HepG2 (cell line): ENCODE results near the gene SLC16A1. TPM values are rescaled to one million over a fixed set of nuclear protein-coding genes. Genes with fewer than 3 reads are reported as not detected.

ENCODE experiments used
- BCL6 ChIP-seq: IDR thresholded peaks from 2 replicates; pipeline ENCODE4 v1.6.1; 2016; ENCODE audit warnings: missing genetic modification reagents, missing compliant biosample characterization
- CEBPG ChIP-seq: IDR thresholded peaks from 2 replicates; pipeline ENCODE4 v1.6.1; 2016
- EP300 ChIP-seq, 3 experiments: sonication (generic) in 1 of 3; formaldehyde crosslinking in 1 of 3; IDR thresholded peaks; 2 replicates each; pipeline versions ENCODE4 v1.5.1 to v1.6.1; 2011 to 2020; ENCODE audit warnings: low read depth in 2 of 3, low read length in 2 of 3, borderline replicate concordance in 1 of 3, improper control_type of control experiment in 1 of 3, mild to moderate bottlenecking in 1 of 3, missing genetic modification reagents in 1 of 3, moderate library complexity in 1 of 3
- HES4 ChIP-seq: sonication (generic); formaldehyde crosslinking; IDR thresholded peaks from 2 replicates; pipeline ENCODE4 v1.9.0; 2021; ENCODE audit warnings: mild to moderate bottlenecking, missing genetic modification reagents, borderline replicate concordance
- HIVEP1 ChIP-seq: sonication (generic); formaldehyde crosslinking; IDR thresholded peaks from 2 replicates; pipeline ENCODE4 v1.4.0; 2020; ENCODE audit warnings: mild to moderate bottlenecking, missing genetic modification reagents
- HOXA9 ChIP-seq: sonication (generic); formaldehyde crosslinking; IDR thresholded peaks from 2 replicates; pipeline ENCODE4 v1.8.1; 2022; ENCODE audit warnings: missing genetic modification reagents, mild to moderate bottlenecking, moderate library complexity, borderline replicate concordance
- MAFK ChIP-seq, 2 experiments: IDR thresholded peaks in 1 of 2; conservative IDR thresholded peaks in 1 of 2; 2 replicates each; pipeline ENCODE4 v1.6.1; 2011; ENCODE audit warnings: improper control_type of control experiment in 2 of 2, low read length in 2 of 2
- MIXL1 ChIP-seq: IDR thresholded peaks from 2 replicates; pipeline ENCODE4 v1.6.1; 2016
- MTA1 ChIP-seq: sonication (generic); formaldehyde crosslinking; IDR thresholded peaks from 2 replicates; pipeline ENCODE4 v1.4.0; 2020; ENCODE audit warnings: missing genetic modification reagents, mild to moderate bottlenecking, borderline replicate concordance
- NR2F6 ChIP-seq, 2 experiments: IDR thresholded peaks; 2 replicates each; pipeline ENCODE4 v1.6.1; 2016; ENCODE audit warnings: antibody characterized with exemption in 1 of 2, mild to moderate bottlenecking in 1 of 2
- PITX1 ChIP-seq: sonication (generic); formaldehyde crosslinking; IDR thresholded peaks from 2 replicates; pipeline ENCODE4 v1.5.1; 2020; ENCODE audit warnings: mild to moderate bottlenecking, missing genetic modification reagents
- RBAK ChIP-seq: sonication (generic); formaldehyde crosslinking; IDR thresholded peaks from 2 replicates; pipeline ENCODE4 v1.5.1; 2020; ENCODE audit warnings: mild to moderate bottlenecking, missing genetic modification reagents
- RFX3 ChIP-seq: IDR thresholded peaks from 2 replicates; pipeline ENCODE4 v1.6.1; 2016; ENCODE audit warnings: missing biosample characterization, missing genetic modification reagents
- SIX1 ChIP-seq: sonication (generic); formaldehyde crosslinking; IDR thresholded peaks from 2 replicates; pipeline ENCODE4 v1.4.0; 2020; ENCODE audit warnings: missing genetic modification reagents, borderline replicate concordance
- SRSF4 ChIP-seq: fragments of 200-400 bp; formaldehyde crosslinking; IDR thresholded peaks from one replicate; pipeline ENCODE4 v1.6.1; 2018; ENCODE audit warnings: mild to moderate bottlenecking, low read depth, low read length, moderate library complexity; ENCODE audit not compliant: poor library complexity, severe bottlenecking
- STAG1 ChIP-seq: sonication (generic); formaldehyde crosslinking; IDR thresholded peaks from 2 replicates; pipeline ENCODE4 v1.4.0; 2020; ENCODE audit warnings: missing genetic modification reagents
- ZNF282 ChIP-seq: fragments of 450-650 bp; IDR thresholded peaks from 2 replicates; pipeline ENCODE4 v1.6.1; 2018; ENCODE audit not compliant: partially characterized antibody
- ZNF333 ChIP-seq: sonication (generic); formaldehyde crosslinking; IDR thresholded peaks from 2 replicates; pipeline ENCODE4 v1.4.0; 2020; ENCODE audit warnings: mild to moderate bottlenecking, missing genetic modification reagents, borderline replicate concordance
- ZNF407 ChIP-seq: sonication (generic); formaldehyde crosslinking; IDR thresholded peaks from one replicate; pipeline ENCODE4 v1.5.1; 2020; ENCODE audit warnings: mild to moderate bottlenecking, missing genetic modification reagents; ENCODE audit errors: not compliant biosample characterization
- ZNF558 ChIP-seq: sonication (generic); formaldehyde crosslinking; IDR thresholded peaks from 2 replicates; pipeline ENCODE4 v1.9.0; 2022; ENCODE audit warnings: mild to moderate bottlenecking, missing genetic modification reagents, borderline replicate concordance
- ZNF563 ChIP-seq: sonication (generic); formaldehyde crosslinking; IDR thresholded peaks from 2 replicates; pipeline ENCODE4 v1.8.0; 2022; ENCODE audit warnings: mild to moderate bottlenecking, moderate library complexity, missing genetic modification reagents
- ZSCAN31 ChIP-seq: sonication (generic); formaldehyde crosslinking; IDR thresholded peaks from 2 replicates; pipeline ENCODE4 v1.5.0; 2020; ENCODE audit warnings: low read depth, mild to moderate bottlenecking, missing genetic modification reagents
- polyA plus RNA-seq, 8 experiments: library from polyadenylated mRNA; depleted of rRNA in 3 of 8; stranded (reverse) in 7 of 8; unstranded in 1 of 8; fragments of >200 nt; fragmentation: Illumina TruSeq in 4 of 8; extraction: Trizol in 4 of 8; gene quantifications; 2 replicates each; pipeline versions ENCODE4 v1.2.1 to v1.2.3, GENCODE V29; 2011 to 2016; ENCODE audit warnings: low read depth in 4 of 8, missing spikeins in 1 of 8, mixed read lengths in 1 of 8; ENCODE audit not compliant: insufficient read depth in 1 of 8
- total RNA-seq, 5 experiments: library from RNA; depleted of rRNA; stranded (reverse); fragments of >200 nt; fragmentation: Illumina TruSeq; extraction: Trizol; gene quantifications; 2 replicates each; pipeline ENCODE4 v1.2.3, GENCODE V29; 2016; ENCODE audit warnings: low read depth in 1 of 5

SLC16A1 gene
- total and polyA plus RNA-seq, 2 of the 13 experiments (the other 11 are each of a cell fraction or from before 2014, with no cell fraction given) = 106 to 142 TPM

- TF ChIP-seq ZNF407 (CRISPR knock-in tag) (no peak), RBAK (CRISPR knock-in tag) (no peak), SRSF4 (no peak), SIX1 (peak; percentile 97), CEBPG (CRISPR knock-in tag) (peak; percentile 61), NR2F6 (IDR thresholded peaks at IDR 0.05) (peak; percentile 96), NR2F6 (CRISPR knock-in tag; IDR thresholded peaks at IDR 0.05) (peak; percentile 95), MAFK (conservative IDR thresholded peaks at IDR 0.05 in 1 of 2, IDR thresholded peaks at IDR 0.05 in 1 of 2; ENCODE audit: low read length in 2 of 2) (no peak), BCL6 (CRISPR knock-in tag) (peak; percentile 97), HOXA9 (CRISPR knock-in tag) (no peak), PITX1 (CRISPR knock-in tag) (0 out of 2 replicates have a peak, but pooled peaks have one; percentile 33), ZSCAN31 (no peak), ZNF333 (CRISPR knock-in tag) (no peak), MIXL1 (CRISPR knock-in tag) (peak; percentile 45; the same call in 1 of the 2 replicates), HIVEP1 (CRISPR knock-in tag) (no peak), MTA1 (CRISPR knock-in tag) (no peak), ZNF558 (CRISPR knock-in tag) (no peak), ZNF282 (no peak), EP300 (IDR thresholded peaks at IDR 0.05; ENCODE audit: low read depth in 2 of 2, low read length in 2 of 2) (peak in 1 of 2 experiments; percentile 88; a peak in 2 of 4 replicates), EP300 (CRISPR knock-in tag; IDR thresholded peaks at IDR 0.05; ENCODE audit: borderline replicate concordance) (no peak; the same call in 1 of the 2 replicates), RFX3 (CRISPR knock-in tag) (no peak), ZNF563 (CRISPR knock-in tag) (no peak), HES4 (CRISPR knock-in tag) (no peak), STAG1 (CRISPR knock-in tag) (0 out of 2 replicates have a peak, but pooled peaks have one; percentile 2)
These were observed 48.0 kb upstream of the SLC16A1 start (continued) for GRCh38 chr1:113003751-113004690.
